Erythroblast (primary cell): ENCODE measurements around the gene OR7C1.
"Not testable (repeated sequence)": the region's sequence is repeated elsewhere in the genome, so short reads cannot be mapped to it uniquely, and the experiment has no call there.

Experiments used
- GATA1 ChIP-seq: IDR thresholded peaks from 2 replicates; pipeline ENCODE4 v1.6.1; 2011; ENCODE audit warnings: low read depth, mild to moderate bottlenecking, control low read depth, low read length, moderate library complexity
- POLR2A ChIP-seq: IDR thresholded peaks from 2 replicates; pipeline ENCODE4 v1.6.1; 2011; ENCODE audit warnings: mild to moderate bottlenecking, low read length

DNA sequence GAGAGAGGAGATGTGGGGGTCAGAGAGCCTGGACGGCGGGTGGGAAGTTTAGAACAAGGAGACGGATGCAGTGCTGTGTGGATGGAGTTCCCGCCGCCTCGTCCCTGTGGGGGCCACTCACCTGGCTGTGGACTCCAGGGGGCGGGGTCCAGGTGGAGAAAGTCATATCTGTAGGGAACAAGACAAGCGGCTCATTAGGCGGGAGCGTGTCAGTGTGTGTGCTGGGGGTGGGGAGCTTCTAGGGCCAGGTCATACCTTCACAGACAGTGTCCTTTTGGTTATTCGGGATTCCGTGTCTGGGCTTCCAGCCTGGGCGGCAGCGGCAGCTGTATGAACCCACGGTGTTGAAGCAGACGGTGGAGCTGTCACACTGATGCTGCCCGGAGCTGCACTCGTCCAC is 69.6 kb downstream of the OR7C1 start:
- TF ChIP-seq POLR2A = peak; percentile 29
- not testable (repeated sequence) for TF ChIP-seq GATA1
